HCT116 (cell line): Measurements from ENCODE around the gene TMEM125. TPM values are rescaled to one million over a fixed set of nuclear protein-coding genes. Genes with fewer than 3 reads are reported as not detected.
A peak's percentile ranks its signal among the peaks of the same experiment; 100 is the strongest.

Experiments
- ATAC-seq: fragments of 200-7000 bp; cut with Tn5 transposase; 2 replicates; pipeline ENCODE4 v1.9.1; 2020; ENCODE audit warnings: mild to moderate bottlenecking, moderate library complexity
- BruUV-seq: library from RNA; stranded (reverse); fragments of 400-500 nt; replicated peaks from 2 replicates; lab custom pipeline; 2021; lab: Mats Ljungman, UMichigan
- CTCF ChIA-PET: fragments of 300-600 bp; sonication (Branson Sonifier 250); formaldehyde crosslinking; loops from one replicate; lab custom pipeline; 2021; ENCODE audit warnings: antibody characterized with exemption; lab: Charles Lee
- POLR2A ChIA-PET: fragments of 300-600, 350-600 bp; sonication (Branson Sonifier 250); formaldehyde crosslinking; loops from one replicate; lab custom pipeline; 2021; ENCODE audit warnings: antibody characterized with exemption; lab: Charles Lee
- RAD21 ChIA-PET, 2 experiments: fragments of 300-600 bp; sonication (Branson Sonifier 250); formaldehyde crosslinking; loops; one replicate each; lab custom pipeline; 2023; ENCODE audit warnings: low total read pairs in 2 of 2; ENCODE audit not compliant: uncharacterized antibody in 2 of 2, unreplicated experiment in 2 of 2, low non-redundant PET in 1 of 2; lab: Charles Lee
- DNase-seq: peaks from one replicate; pipeline ENCODE4 v3.0.0-alpha.2; 2010; ENCODE audit warnings: low read depth, low spot score
- H2AFZ ChIP-seq: fragments of 200-600 bp; shearing (Covaris generic), sonication (generic); 2 replicates; pipeline ENCODE4 v1.6.1; 2017; ENCODE audit warnings: low read depth, mixed run types, mixed read lengths, antibody characterized with exemption, low read length; ENCODE audit not compliant: poor library complexity, severe bottlenecking
- H3K27ac ChIP-seq: 2 replicates; pipeline ENCODE4 v1.5.1; 2012; ENCODE audit warnings: low read depth, low read length
- H3K27me3 ChIP-seq: fragments of 200-600 bp; sonication (generic); 2 replicates; pipeline ENCODE4 v1.6.1; 2016; ENCODE audit warnings: mixed run types, low read length, mixed read lengths; ENCODE audit not compliant: insufficient read depth
- H3K36me3 ChIP-seq, 2 experiments: fragments of 200-500 bp in 1 of 2; fragments of 200-600 bp in 1 of 2; sonication (Bioruptor generic) in 1 of 2; sonication (generic) in 1 of 2; 2 replicates each; pipeline versions ENCODE4 v1.5.1 to v1.6.1; 2014 to 2016; ENCODE audit warnings: low read length in 2 of 2, inconsistent platforms in 1 of 2, mixed read lengths in 1 of 2, mixed run types in 1 of 2; ENCODE audit not compliant: insufficient read depth in 2 of 2, control insufficient read depth in 1 of 2
- H3K4me1 ChIP-seq, 2 experiments: fragments of 200-600 bp in 1 of 2; sonication (generic) in 1 of 2; 2 replicates each; pipeline versions ENCODE4 v1.5.1 to v1.6.1; 2012 to 2017; ENCODE audit warnings: low read length in 2 of 2, inconsistent platforms in 1 of 2, mild to moderate bottlenecking in 1 of 2, mixed read lengths in 1 of 2, mixed run types in 1 of 2, moderate library complexity in 1 of 2; ENCODE audit not compliant: insufficient read depth in 2 of 2, control insufficient read depth in 1 of 2
- H3K4me2 ChIP-seq: fragments of 200-600 bp; sonication (generic); 2 replicates; pipeline ENCODE4 v1.6.1; 2017; ENCODE audit warnings: mixed run types, low read length, mixed read lengths
- H3K4me3 ChIP-seq, 2 experiments: fragments of 200-600 bp in 1 of 2; sonication (generic) in 1 of 2; replicated peaks in 1 of 2; 2 replicates each; pipeline ENCODE4 v1.5.1; 2011 to 2016; ENCODE audit warnings: low read length in 2 of 2, control low read depth in 1 of 2, low read depth in 1 of 2, mild to moderate bottlenecking in 1 of 2, mixed read lengths in 1 of 2, mixed run types in 1 of 2
- H3K79me2 ChIP-seq: fragments of 200-600 bp; sonication (generic); 2 replicates; pipeline ENCODE4 v1.6.1; 2017; ENCODE audit warnings: mild to moderate bottlenecking, mixed run types, low read length, moderate library complexity, mixed read lengths; ENCODE audit not compliant: insufficient read depth
- H3K9ac ChIP-seq: fragments of 200-600 bp; sonication (generic); 2 replicates; pipeline ENCODE4 v1.6.1; 2016; ENCODE audit warnings: low read length, mixed read lengths
- H3K9me2 ChIP-seq: fragments of 200-600 bp; sonication (generic), shearing (Covaris generic); 2 replicates; pipeline ENCODE4 v1.6.1; 2017; ENCODE audit warnings: mixed run types, mild to moderate bottlenecking, moderate library complexity; ENCODE audit not compliant: insufficient read depth
- H3K9me3 ChIP-seq, 2 experiments: fragments of 200-500 bp in 1 of 2; fragments of 200-600 bp in 1 of 2; sonication (Bioruptor generic) in 1 of 2; sonication (generic) in 1 of 2; 2 replicates each; pipeline ENCODE4 v1.6.1; 2014 to 2017; ENCODE audit warnings: low read length in 2 of 2, mixed read lengths in 2 of 2, inconsistent platforms in 1 of 2, low read depth in 1 of 2, mild to moderate bottlenecking in 1 of 2, mixed run types in 1 of 2, moderate library complexity in 1 of 2; ENCODE audit not compliant: control insufficient read depth in 1 of 2, insufficient read depth in 1 of 2
- H4K20me1 ChIP-seq: fragments of 200-600 bp; sonication (generic), shearing (Covaris generic); 2 replicates; pipeline ENCODE4 v1.6.1; 2017; ENCODE audit warnings: mixed run types, mild to moderate bottlenecking, moderate library complexity; ENCODE audit not compliant: insufficient read depth
- ATF3 ChIP-seq: IDR thresholded peaks from 2 replicates; pipeline ENCODE4 v1.6.1; 2012
- CEBPB ChIP-seq: IDR thresholded peaks from 2 replicates; pipeline ENCODE4 v1.6.1; 2012; ENCODE audit warnings: low read depth
- EGR1 ChIP-seq: IDR thresholded peaks from 2 replicates; pipeline ENCODE4 v1.6.1; 2012; ENCODE audit warnings: low read depth
- EZH2 ChIP-seq: fragments of 200-600 bp; sonication (generic); IDR thresholded peaks from 2 replicates; pipeline ENCODE4 v1.6.1; 2017; ENCODE audit warnings: antibody characterized with exemption, mixed run types
- JUND ChIP-seq: IDR thresholded peaks from 2 replicates; pipeline ENCODE4 v1.6.1; 2012
- POLR2A ChIP-seq: IDR thresholded peaks from 2 replicates; pipeline ENCODE4 v1.7.0; 2011; ENCODE audit warnings: borderline replicate concordance; ENCODE audit not compliant: insufficient read depth, insufficient read length; ENCODE audit errors: extremely low read depth
- POLR2AphosphoS5 ChIP-seq: IDR thresholded peaks from 2 replicates; pipeline ENCODE4 v1.6.1; 2011; ENCODE audit warnings: mild to moderate bottlenecking, low read depth, low read length, moderate library complexity
- RAD21 ChIP-seq: IDR thresholded peaks from 2 replicates; pipeline ENCODE4 v1.6.1; 2012; ENCODE audit warnings: low read depth, mild to moderate bottlenecking
- REST ChIP-seq: IDR thresholded peaks from 2 replicates; pipeline ENCODE4 v1.6.1; 2012; ENCODE audit warnings: low read depth
- SIN3A ChIP-seq: IDR thresholded peaks from 2 replicates; pipeline ENCODE4 v1.6.1; 2012; ENCODE audit warnings: low read depth
- SP1 ChIP-seq: IDR thresholded peaks from 2 replicates; pipeline ENCODE4 v1.6.1; 2012; ENCODE audit warnings: low read depth
- YY1 ChIP-seq: IDR thresholded peaks from 2 replicates; pipeline ENCODE4 v1.6.1; 2011; ENCODE audit warnings: low read length, low read depth, moderate library complexity, mild to moderate bottlenecking; ENCODE audit not compliant: insufficient replicate concordance; ENCODE audit errors: extremely low read depth
- ZFX ChIP-seq: fragments of 450-650 bp; IDR thresholded peaks from 2 replicates; pipeline ENCODE4 v1.6.1; 2017
- intact Hi-C: fragments of 100-400 bp; cut with micrococcal nuclease; formaldehyde crosslinking; loops from 2 replicates; pipeline ENCODE4 v1.10.0; 2022
- total RNA-seq: library from RNA; stranded (reverse); gene quantifications from one replicate; pipeline ENCODE4 v1.2.1, GENCODE V29; 2021; ENCODE audit not compliant: unreplicated experiment
- TF ChIP-seq, protein P1 (sequence below): IDR thresholded peaks from 2 replicates; pipeline ENCODE4 v1.6.1; 2012
- TF ChIP-seq, protein P2 (sequence below), 3 experiments: fragments of 200-600 bp in 1 of 3; sonication (generic) in 1 of 3; IDR thresholded peaks in 2 of 3; conservative IDR thresholded peaks in 1 of 3; 2 replicates each; pipeline ENCODE4 v1.5.1; 2012 to 2017; ENCODE audit warnings: low read depth in 2 of 3, low read length in 2 of 3, antibody characterized with exemption in 1 of 3, borderline replicate concordance in 1 of 3, control low read depth in 1 of 3, mild to moderate bottlenecking in 1 of 3, mixed read lengths in 1 of 3, mixed run types in 1 of 3, moderate library complexity in 1 of 3; ENCODE audit not compliant: insufficient read depth in 1 of 3

Gene TMEM125
- total RNA-seq, 1 experiment from 2014 or later = 13.9 TPM

DNA sequence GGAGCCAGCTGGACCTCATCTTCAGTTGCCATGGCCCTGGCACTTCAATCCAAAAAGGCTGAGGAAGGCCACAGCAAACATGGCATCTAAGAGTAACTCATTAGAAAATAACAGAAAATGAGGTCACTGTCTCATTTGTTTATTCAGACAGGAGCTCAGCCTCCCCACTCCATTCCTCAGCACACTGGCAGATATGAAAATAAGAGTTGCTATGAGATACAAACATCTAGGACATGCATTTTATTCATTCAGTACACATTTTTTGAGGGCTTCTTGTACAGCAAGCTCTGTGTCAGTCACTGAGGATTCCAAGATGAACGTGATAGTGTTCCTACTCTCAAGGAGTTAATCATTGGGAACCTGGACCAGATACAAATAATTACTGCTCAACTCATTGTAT is 32.7 kb upstream of the TMEM125 start:
- H3K27ac ChIP-seq = no peak overlapping the region
- CTCF ChIA-PET = interaction anchor here (1.0 to 1.1 kb wide), 2 partner anchors 121 to 177 kb away, joined by 4 to 5 read pairs; partner anchors contain the start of gene CDC20
- no TSS peak for BruUV-seq
- POLR2A ChIA-PET = no interaction called here
- H3K9me2 ChIP-seq = no peaks in the 10 kb centered on the region
- H4K20me1 ChIP-seq = no peaks in the 10 kb centered on the region
- RAD21 ChIA-PET = no interaction called here
- H3K9me3 ChIP-seq = no peaks in the 10 kb centered on the region
- TF ChIP-seq, protein P1, sequence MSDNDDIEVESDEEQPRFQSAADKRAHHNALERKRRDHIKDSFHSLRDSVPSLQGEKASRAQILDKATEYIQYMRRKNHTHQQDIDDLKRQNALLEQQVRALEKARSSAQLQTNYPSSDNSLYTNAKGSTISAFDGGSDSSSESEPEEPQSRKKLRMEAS = no peak
- TF ChIP-seq POLR2AphosphoS5 (no peak), ZFX (no peak), POLR2A (no peak), EZH2 (no peak), EGR1 (no peak), SIN3A (no peak), JUND (no peak)
- TF ChIP-seq, all 23 proteins: peak for 0
- no peaks in the 10 kb centered on the region for H3K27me3 ChIP-seq
- no peak overlapping the region for H3K4me2 ChIP-seq
- DNase-seq (no peak), ATAC-seq (no peak)
- no peak overlapping the region for H3K9ac ChIP-seq
- no peak overlapping the region for H3K4me3 ChIP-seq
- H2AFZ ChIP-seq = no peak overlapping the region
- peaks cover 4 to 13% of the 10 kb centered on the region in 2 experiments; a peak in 3 of 4 replicates for H3K4me1 ChIP-seq
- H3K79me2 ChIP-seq = no peaks in the 10 kb centered on the region
- H3K36me3 ChIP-seq = no peaks in the 10 kb centered on the region
- intact Hi-C loops = no loop called here

- no peaks in the 10 kb centered on the region for H3K9me3 ChIP-seq
- no peaks in the 10 kb centered on the region for H4K20me1 ChIP-seq
- BruUV-seq = no TSS peak
- RAD21 ChIA-PET = interaction anchor here (0.6 to 1.5 kb wide), 3 partner anchors 176 to 313 kb away, joined by 3 to 10 read pairs (median 3); no protein-coding TSS in a partner anchor
- no peak overlapping the region for H3K9ac ChIP-seq
- CTCF ChIA-PET = interaction anchor here (1.3 to 1.9 kb wide), 3 partner anchors 11 to 176 kb away, joined by 7 to 17 read pairs (median 7); no protein-coding TSS in a partner anchor
- POLR2A ChIA-PET = interaction anchor here (2.0 kb wide), 1 partner anchor 120 kb away, joined by 5 read pairs; the partner anchor contains the start of gene CDC20
- no peak overlapping the region for H2AFZ ChIP-seq
- no peaks in the 10 kb centered on the region for H3K9me2 ChIP-seq
- DNase-seq = peak; percentile 54
- no peak overlapping the region for H3K4me2 ChIP-seq
- ATAC-seq = peak; percentile 95
- peaks cover 0 to 10% of the 10 kb centered on the region in 2 experiments; a peak in 2 of 4 replicates for H3K4me1 ChIP-seq
- intact Hi-C loops = loop anchor here (1.0 to 2.0 kb wide), 4 partner anchors 111 to 176 kb away; partner anchors contain the start of gene CDC20
- no peaks in the 10 kb centered on the region for H3K36me3 ChIP-seq
- H3K79me2 ChIP-seq = no peaks in the 10 kb centered on the region
- H3K4me3 ChIP-seq = no peak overlapping the region
- no peak overlapping the region for H3K27ac ChIP-seq
- no peaks in the 10 kb centered on the region for H3K27me3 ChIP-seq
- TF ChIP-seq EGR1 = no peak
- no peak for TF ChIP-seq ATF3
- TF ChIP-seq YY1 = peak; percentile 51
- no peak for TF ChIP-seq POLR2AphosphoS5
- TF ChIP-seq, protein P2, sequence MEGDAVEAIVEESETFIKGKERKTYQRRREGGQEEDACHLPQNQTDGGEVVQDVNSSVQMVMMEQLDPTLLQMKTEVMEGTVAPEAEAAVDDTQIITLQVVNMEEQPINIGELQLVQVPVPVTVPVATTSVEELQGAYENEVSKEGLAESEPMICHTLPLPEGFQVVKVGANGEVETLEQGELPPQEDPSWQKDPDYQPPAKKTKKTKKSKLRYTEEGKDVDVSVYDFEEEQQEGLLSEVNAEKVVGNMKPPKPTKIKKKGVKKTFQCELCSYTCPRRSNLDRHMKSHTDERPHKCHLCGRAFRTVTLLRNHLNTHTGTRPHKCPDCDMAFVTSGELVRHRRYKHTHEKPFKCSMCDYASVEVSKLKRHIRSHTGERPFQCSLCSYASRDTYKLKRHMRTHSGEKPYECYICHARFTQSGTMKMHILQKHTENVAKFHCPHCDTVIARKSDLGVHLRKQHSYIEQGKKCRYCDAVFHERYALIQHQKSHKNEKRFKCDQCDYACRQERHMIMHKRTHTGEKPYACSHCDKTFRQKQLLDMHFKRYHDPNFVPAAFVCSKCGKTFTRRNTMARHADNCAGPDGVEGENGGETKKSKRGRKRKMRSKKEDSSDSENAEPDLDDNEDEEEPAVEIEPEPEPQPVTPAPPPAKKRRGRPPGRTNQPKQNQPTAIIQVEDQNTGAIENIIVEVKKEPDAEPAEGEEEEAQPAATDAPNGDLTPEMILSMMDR (IDR thresholded peaks at IDR 0.05 in 2 of 3, conservative IDR thresholded peaks at IDR 0.05 in 1 of 3; ENCODE audit: borderline replicate concordance in 1 of 3, insufficient read depth in 1 of 3, low read depth in 2 of 3, low read length in 2 of 3) = peak; percentile 85 to 91 (median 87)
- TF ChIP-seq REST = no peak
- TF ChIP-seq SP1 = no peak
- TF ChIP-seq CEBPB = no peak
- no peak for TF ChIP-seq POLR2A
- TF ChIP-seq RAD21 = peak; percentile 99
Observed at GRCh38 chr1:43238085-43238484, 31.7 kb upstream of the TMEM125 start.
